Thymus (tissue), 11 donors: ENCODE measurements around the gene MYH15. TPM values are rescaled to one million over a fixed set of nuclear protein-coding genes. Genes with fewer than 3 reads are reported as not detected.

Experiments
- DNase-seq, 9 donors: peaks; one replicate each; pipeline ENCODE4 v3.0.0-alpha.2; 2013; ENCODE audit warnings: low spot score in 9 of 9, low read depth in 6 of 9, missing footprints in 1 of 9
- H3K27ac ChIP-seq, 2 donors: one replicate each; pipeline ENCODE4 v1.5.1; 2013; ENCODE audit warnings: control low read depth in 1 of 2, low read depth in 1 of 2, low read length in 1 of 2, mild to moderate bottlenecking in 1 of 2, moderate library complexity in 1 of 2
- H3K27me3 ChIP-seq, 2 donors: one replicate each; pipeline ENCODE4 v1.5.1; 2013; ENCODE audit warnings: low read length in 1 of 2; ENCODE audit not compliant: control insufficient read depth in 2 of 2, insufficient read depth in 1 of 2
- H3K36me3 ChIP-seq, 2 donors: one replicate each; pipeline ENCODE4 v1.5.1; 2013; ENCODE audit warnings: low read length in 1 of 2, mild to moderate bottlenecking in 1 of 2, moderate library complexity in 1 of 2; ENCODE audit not compliant: control insufficient read depth in 2 of 2, insufficient read depth in 2 of 2
- H3K4me1 ChIP-seq, 2 donors: one replicate each; pipeline ENCODE4 v1.5.1; 2013; ENCODE audit warnings: low read length in 2 of 2; ENCODE audit not compliant: control insufficient read depth in 2 of 2, insufficient read depth in 2 of 2
- H3K4me3 ChIP-seq, 2 donors: one replicate each; pipeline ENCODE4 v1.5.1; 2013; ENCODE audit warnings: low read length in 2 of 2, control low read depth in 1 of 2, mild to moderate bottlenecking in 1 of 2
- H3K9me3 ChIP-seq, 2 donors: one replicate each; pipeline ENCODE4 v1.5.1; 2013; ENCODE audit warnings: low read length in 1 of 2, mild to moderate bottlenecking in 1 of 2; ENCODE audit not compliant: control insufficient read depth in 2 of 2, insufficient read depth in 1 of 2
- WGBS: extraction: QIAGEN DNeasy Blood & Tissue Kit; methylation state at CpG from one replicate; pipeline ENCODE4 v1.1.7; 2013; 5-methylcytosine and 5-hydroxymethylcytosine counted together
- polyA plus RNA-seq: library from polyadenylated mRNA; stranded (reverse); fragments of 200-250 nt; gene quantifications from one replicate; pipeline ENCODE4 v1.2.3, GENCODE V29; 2013
- total RNA-seq: library from RNA; stranded (reverse); fragments of 120-200 nt; gene quantifications from one replicate; pipeline ENCODE4 v1.2.4, GENCODE V29; 2013
- donor health status: healthy.

MYH15 gene
- total and polyA plus RNA-seq, 2 donors: 0.16 to 0.19 TPM

DNA sequence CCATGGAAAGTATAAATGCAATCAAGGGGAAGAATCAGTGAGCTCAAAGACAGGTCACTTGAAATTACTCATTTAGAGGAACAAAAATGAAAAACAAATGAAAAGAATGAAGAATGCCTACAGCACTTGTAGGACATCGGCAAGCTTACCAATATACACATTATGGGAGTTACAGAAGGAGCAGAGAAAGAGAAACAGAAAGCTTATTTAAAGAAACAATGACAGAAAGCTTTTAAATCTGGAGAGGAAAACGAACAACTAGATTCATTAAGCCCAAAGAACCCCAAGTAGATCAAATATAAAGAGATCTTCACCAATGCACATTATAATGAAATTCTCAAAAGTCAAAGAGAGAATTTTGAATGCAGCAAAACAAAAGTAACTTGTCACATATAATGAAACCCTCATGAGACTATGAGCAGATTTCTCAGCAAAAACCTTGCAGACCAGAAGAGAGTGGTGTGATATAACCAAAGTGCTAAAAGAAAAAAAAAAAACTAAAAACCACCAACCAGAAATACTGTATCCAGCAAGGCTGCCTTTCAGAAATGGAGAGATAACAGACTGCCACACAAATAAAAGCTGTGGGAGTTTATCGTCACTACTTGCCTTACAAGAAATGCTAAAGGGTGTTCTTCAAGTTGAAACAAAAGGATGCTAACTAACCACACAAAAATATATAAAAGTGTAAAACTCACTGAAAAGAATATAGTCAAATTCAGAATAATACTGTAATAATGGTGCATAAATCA lies 63.1 kb downstream of the MYH15 start:
- H3K27ac ChIP-seq: no peak overlapping the region
- H3K4me3 ChIP-seq: no peak overlapping the region
- DNase-seq: no peak
- H3K27me3 ChIP-seq: no peaks in the 10 kb centered on the region
- no peaks in the 10 kb centered on the region for H3K4me1 ChIP-seq
- peaks cover 0 to 6% of the 10 kb centered on the region in 2 donors for H3K9me3 ChIP-seq
- no peaks in the 10 kb centered on the region for H3K36me3 ChIP-seq
- WGBS: 96% methylated on average over 3 of the region's 3 CpGs

DNA sequence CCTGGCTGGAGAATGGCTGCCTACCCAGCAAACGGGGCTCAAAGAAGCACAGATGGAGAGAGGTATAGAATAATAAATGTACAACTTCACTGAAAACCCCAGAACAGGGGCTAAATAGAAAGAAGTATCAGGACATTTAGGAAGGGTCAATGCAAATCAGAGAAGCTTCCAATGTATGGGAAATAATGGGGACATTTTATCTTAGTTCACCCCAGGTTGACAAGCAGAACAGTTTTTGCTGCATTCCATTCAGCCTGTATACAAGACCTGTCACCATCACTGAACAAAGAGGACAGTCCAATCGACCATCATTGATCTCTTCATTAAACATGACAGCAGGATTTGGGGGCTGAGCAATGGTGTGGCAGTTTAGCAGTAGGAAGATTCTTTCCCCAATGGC lies 68.1 kb downstream of the MYH15 start:
- H3K4me3 ChIP-seq: no peak overlapping the region
- no peaks in the 10 kb centered on the region for H3K27me3 ChIP-seq
- no peaks in the 10 kb centered on the region for H3K4me1 ChIP-seq
- no peak overlapping the region for H3K27ac ChIP-seq
- no peak for DNase-seq
- H3K9me3 ChIP-seq: peaks cover 0 to 6% of the 10 kb centered on the region in 2 donors
- H3K36me3 ChIP-seq: no peaks in the 10 kb centered on the region
- 88% methylated on average over 2 of the region's 2 CpGs for WGBS

GRCh38 chr3:108441518-108441917 lies 68.9 kb downstream of the MYH15 start:
- peaks cover 0 to 6% of the 10 kb centered on the region in 2 donors for H3K9me3 ChIP-seq
- no peaks in the 10 kb centered on the region for H3K4me1 ChIP-seq
- WGBS: 80% methylated on average over 2 of the region's 2 CpGs
- no peak overlapping the region for H3K4me3 ChIP-seq
- no peak for DNase-seq
- H3K36me3 ChIP-seq: no peaks in the 10 kb centered on the region
- H3K27ac ChIP-seq: no peak overlapping the region
- no peaks in the 10 kb centered on the region for H3K27me3 ChIP-seq

- Histone ChIP-seq H3K9me3 (peaks cover 0 to 3% of the 10 kb centered on the region in 2 donors), H3K4me3 (no peak overlapping the region), H3K36me3 (no peaks in the 10 kb centered on the region), H3K27me3 (no peaks in the 10 kb centered on the region), H3K4me1 (no peaks in the 10 kb centered on the region), H3K27ac (no peak overlapping the region)
- DNase-seq: no peak
- 96% methylated on average over 7 of the region's 7 CpGs for WGBS
Observed at GRCh38 chr3:108441071-108441507, 69.3 kb downstream of the MYH15 start.

- H3K4me1 ChIP-seq: no peaks in the 10 kb centered on the region
- no peak for DNase-seq
Observed at GRCh38 chr3:108438542-108438941, 71.9 kb downstream of the MYH15 start.

GRCh38 chr3:108437439-108437838 lies 73.0 kb downstream of the MYH15 start:
- no peak for DNase-seq
- no peaks in the 10 kb centered on the region for H3K36me3 ChIP-seq
- no peak overlapping the region for H3K27ac ChIP-seq
- no peaks in the 10 kb centered on the region for H3K4me1 ChIP-seq
- 67% methylated on average over 3 of the region's 3 CpGs for WGBS
- H3K27me3 ChIP-seq: no peaks in the 10 kb centered on the region
- H3K4me3 ChIP-seq: no peak overlapping the region
- peaks cover 1 to 7% of the 10 kb centered on the region in 2 donors for H3K9me3 ChIP-seq

More at GRCh38 chr3:108438542-108438941, 71.9 kb downstream of the MYH15 start:
- Histone ChIP-seq H3K9me3 (no peaks in the 10 kb centered on the region), H3K27ac (no peak overlapping the region), H3K36me3 (no peaks in the 10 kb centered on the region), H3K27me3 (no peaks in the 10 kb centered on the region), H3K4me3 (no peak overlapping the region)

DNA sequence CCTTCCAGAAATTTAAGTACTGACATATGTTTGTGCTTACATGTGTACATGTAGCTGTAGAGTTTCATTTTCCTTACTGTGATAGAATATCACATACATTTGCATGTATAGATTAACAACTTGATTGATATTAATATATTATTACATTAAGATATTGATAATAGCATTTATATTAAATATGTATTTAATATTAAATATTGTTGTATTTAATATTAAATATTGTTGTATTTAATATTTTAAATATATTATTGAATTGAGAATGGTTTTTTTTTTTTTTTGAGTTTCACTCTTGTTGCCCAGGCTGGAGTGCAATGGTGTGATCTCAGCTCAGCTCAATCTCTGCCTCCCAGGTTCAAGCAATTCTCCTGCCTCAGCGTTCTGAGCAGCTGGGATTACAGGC lies 76.5 kb downstream of the MYH15 start:
- DNase-seq: no peak
- WGBS: 88% methylated on average over 1 of the region's 1 CpG

GRCh38 chr3:108432431-108432830 lies 78.0 kb downstream of the MYH15 start:
- H3K36me3 ChIP-seq: no peaks in the 10 kb centered on the region
- H3K4me1 ChIP-seq: no peaks in the 10 kb centered on the region
- no peak for DNase-seq
- WGBS: 87% methylated on average over 5 of the region's 5 CpGs
- no peak overlapping the region for H3K4me3 ChIP-seq
- no peak overlapping the region for H3K27ac ChIP-seq
- no peaks in the 10 kb centered on the region for H3K27me3 ChIP-seq
- H3K9me3 ChIP-seq: peaks cover 1 to 9% of the 10 kb centered on the region in 2 donors

More for the DNA sequence above, 76.5 kb downstream of the MYH15 start:
- Histone ChIP-seq H3K4me1 (no peaks in the 10 kb centered on the region), H3K36me3 (no peaks in the 10 kb centered on the region), H3K27ac (no peak overlapping the region), H3K4me3 (no peak overlapping the region), H3K9me3 (peaks cover 1 to 9% of the 10 kb centered on the region in 2 donors), H3K27me3 (no peaks in the 10 kb centered on the region)

DNA sequence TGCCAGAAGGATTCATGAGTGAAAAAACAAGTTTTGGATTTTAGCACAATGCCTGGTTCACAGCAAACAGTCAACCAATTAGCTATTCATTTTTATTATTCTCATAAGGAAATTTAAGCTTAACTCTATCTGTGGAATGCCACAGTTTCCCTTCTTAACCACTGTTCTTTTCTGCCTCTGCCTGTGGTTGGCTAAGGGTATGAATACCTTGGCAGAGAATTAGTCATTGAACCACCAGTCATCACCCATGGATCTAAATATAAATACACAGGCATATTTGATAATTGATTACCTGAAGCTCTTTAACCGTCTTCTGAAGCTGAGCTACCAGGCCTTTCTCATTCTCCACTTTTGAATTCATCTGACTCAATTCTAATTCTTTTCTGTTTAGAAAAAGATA lies 79.9 kb downstream of the MYH15 start:
- Histone ChIP-seq H3K4me3 (no peak overlapping the region), H3K36me3 (no peaks in the 10 kb centered on the region), H3K9me3 (peaks cover 1 to 9% of the 10 kb centered on the region in 2 donors), H3K27ac (no peak overlapping the region), H3K4me1 (no peaks in the 10 kb centered on the region), H3K27me3 (no peaks in the 10 kb centered on the region)
- DNase-seq: no peak
- WGBS: 99% methylated on average over 1 of the region's 1 CpG
